ENCODE data around the gene GNAZ.

The GNAZ gene

DNA sequence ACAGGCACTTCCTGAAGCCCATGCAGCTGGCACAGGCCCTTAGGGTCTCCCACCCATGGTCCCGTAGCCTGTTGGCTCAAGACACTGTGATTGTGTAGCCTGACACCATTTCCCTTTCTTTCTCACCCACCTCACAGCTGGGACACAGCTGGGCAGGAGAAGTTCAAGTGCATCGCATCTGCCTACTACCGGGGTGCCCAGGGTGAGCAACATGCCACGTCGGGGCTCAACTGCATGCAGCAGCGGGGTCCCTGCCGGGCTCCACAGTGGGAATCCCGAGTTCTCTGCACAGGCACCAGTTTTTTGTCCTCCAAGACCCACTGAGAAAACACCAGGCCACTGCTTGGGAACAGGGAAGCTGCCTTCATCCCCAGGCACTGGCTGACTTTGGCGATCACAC is 85.5 kb downstream of the GNAZ start:
- DNase-seq (ENCODE audit: low spot score): no peak

GRCh38 chr22:23156286-23156685 is 86.0 kb downstream of the GNAZ start:
- no peak for DNase-seq (ENCODE audit: low spot score)

- DNase-seq (ENCODE audit: low spot score): no peak
Measured at GRCh38 chr22:23157560-23158515, 87.5 kb downstream of the GNAZ start.

GRCh38 chr22:23158516-23159290 is 88.4 kb downstream of the GNAZ start:
- DNase-seq (ENCODE audit: low spot score): no peak

DNA sequence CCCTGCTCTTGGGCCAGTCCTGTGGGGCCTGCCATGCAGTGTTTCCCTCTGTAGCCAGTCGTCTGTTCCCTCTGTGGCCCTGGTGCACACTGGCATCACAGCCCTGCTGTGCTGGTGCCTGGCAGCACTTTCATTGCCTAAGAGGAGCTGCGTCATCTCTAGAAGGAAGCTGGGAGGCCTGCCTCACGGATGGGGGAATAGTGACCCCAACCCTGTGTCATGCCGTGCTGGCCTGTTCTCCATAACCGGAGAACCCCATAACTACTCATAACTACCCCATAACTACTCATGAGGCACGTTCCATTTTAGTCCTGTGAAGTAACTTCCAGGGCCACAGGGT is 88.9 kb downstream of the GNAZ start:
- no peak for DNase-seq (ENCODE audit: low spot score)

GRCh38 chr22:23161029-23161428 is 90.7 kb downstream of the GNAZ start:
- no peak for DNase-seq (ENCODE audit: low spot score)

DNA sequence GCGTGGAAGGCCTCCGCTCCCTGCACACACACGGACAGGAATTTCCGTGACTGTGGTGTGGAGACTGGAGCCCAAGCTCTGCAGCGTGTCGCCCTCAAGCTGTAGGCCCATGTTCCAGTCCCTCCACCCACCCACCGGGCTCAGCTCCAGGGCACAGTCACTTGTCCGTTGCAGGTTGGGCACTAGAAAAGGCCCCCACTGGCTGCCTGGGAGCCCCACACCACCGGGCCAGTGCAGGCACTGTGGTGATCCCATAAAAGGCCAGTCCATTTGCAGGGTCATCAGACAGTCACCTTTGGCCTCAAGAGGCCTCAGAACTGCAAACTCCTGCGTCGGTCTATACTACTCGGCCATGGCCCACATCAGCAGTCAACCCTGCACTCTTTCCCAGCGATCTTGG is 91.3 kb downstream of the GNAZ start:
- DNase-seq (ENCODE audit: low spot score): no peak

GRCh38 chr22:23163665-23164064 is 93.3 kb downstream of the GNAZ start:
- no peak for DNase-seq (ENCODE audit: low spot score)

DNA sequence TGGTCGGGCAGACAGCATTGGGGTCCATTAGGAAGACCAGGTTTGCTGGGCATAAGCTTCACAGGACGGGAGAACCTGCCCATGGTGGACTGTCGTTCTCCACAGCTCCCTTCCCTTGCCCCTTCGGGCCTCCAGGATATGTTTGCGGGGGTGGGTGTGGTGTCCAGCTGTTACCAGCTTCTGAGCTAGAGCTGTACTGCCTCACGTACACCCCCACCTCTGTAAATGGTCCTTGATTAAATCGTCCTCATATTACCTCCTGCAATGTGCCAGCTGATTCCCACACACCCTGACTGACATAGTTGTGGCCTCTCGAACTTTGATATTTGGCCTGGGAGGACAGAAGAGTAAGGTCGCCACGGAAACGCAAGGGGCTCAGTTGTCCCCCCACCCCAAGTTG is 93.8 kb downstream of the GNAZ start:
- DNase-seq (ENCODE audit: low spot score): no peak

DNA sequence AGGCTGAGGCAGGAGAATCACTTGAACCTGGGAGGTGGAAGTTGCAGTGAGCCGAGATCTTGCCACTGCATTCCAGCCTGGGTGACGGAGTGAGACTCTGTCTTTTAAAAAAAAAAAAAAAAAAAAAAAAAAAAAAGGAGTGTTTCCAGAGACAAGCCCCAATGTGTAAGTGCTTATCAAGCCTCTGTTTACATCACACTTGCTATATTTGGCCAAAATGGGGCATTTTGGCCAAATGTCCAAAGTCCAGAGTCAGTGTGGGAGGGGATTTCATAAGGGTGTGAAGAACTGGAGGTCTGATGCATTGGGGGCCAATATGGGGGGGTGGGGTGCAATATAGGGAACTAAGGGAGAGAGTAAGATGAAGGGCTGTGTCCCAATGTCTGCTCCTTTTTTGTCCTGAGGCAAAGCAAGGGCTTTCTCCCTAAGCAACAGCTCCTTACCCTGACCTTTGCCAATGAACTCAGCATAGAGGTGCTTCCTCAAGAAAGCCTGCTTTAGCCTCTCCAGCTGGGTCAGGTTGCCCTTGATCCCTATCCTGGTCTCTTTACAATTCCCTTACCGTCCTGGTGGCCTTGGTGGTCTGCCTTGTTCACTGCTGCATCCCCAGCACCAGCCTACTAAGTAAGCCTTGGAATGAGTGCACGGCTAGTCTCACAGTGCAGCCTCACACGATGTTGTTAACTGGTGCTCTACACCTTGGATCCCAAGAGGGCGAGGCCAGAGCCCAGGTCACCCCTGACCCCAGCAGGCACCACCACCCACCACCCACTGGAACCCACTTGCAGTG is 95.9 kb downstream of the GNAZ start:
- no peak for DNase-seq (ENCODE audit: low spot score)

- no peak for DNase-seq (ENCODE audit: low spot score)
Measured at GRCh38 chr22:23166841-23167616, 96.7 kb downstream of the GNAZ start.

DNA sequence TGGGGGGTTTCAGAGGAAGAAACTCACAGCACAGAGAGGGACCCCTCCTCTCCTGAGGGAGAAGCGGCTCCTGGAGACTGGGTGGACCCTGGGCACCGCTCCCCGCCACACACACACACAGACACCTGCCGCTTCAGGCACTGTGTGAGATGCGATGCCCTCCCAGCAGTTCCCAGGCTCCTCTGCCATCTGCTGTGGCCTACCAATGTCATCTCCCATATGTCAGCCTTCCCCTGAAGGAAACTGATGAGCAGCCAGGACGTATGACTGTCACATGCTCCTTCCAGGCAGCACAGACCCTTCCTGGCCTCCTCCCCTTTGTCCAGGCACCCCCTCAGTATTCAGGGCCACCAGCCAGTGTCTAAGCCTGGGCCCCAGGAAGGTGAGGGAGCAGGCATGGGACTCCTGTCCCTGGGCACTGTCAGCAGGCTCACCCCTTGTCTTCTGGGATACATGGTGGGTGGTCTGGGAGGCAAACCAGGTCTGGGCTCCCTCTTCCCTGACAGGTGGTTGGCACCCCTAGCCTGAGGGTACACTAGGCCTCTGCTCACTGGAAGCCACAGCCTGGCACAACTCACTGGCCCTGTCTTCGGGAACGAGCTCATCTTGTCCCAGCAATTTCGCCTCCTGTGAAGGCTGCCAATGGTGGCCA is 98.2 kb downstream of the GNAZ start:
- no peak for DNase-seq (ENCODE audit: low spot score)

DNA sequence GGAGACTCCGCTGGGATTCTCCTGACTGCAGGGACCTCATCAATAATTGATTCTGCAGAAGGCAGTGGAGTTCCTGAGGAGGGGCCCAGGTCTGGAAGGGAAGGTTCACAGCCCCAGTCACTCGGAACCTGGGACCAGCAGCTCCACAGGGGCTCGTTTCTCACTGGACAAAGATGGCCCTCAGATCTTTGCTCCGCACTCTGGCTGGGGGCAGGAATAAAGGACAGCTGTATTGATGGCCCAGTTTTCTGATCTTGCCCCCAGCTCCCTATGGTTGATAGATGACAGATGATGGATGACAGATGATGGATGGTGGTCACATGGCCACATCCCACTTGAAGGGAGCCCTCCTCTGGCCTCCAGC is 98.7 kb downstream of the GNAZ start:
- no peak for DNase-seq (ENCODE audit: low spot score)

Data from NAMALWA (cell line).